Mucosa of descending colon (tissue), 3 donors: ENCODE measurements around the gene TENM4. TPM values are rescaled to one million over a fixed set of nuclear protein-coding genes. Genes with fewer than 3 reads are reported as not detected.

ENCODE experiments used
- ATAC-seq: fragments of 200-7000 bp; cut with Tn5 transposase; one replicate; pipeline ENCODE4 v1.9.1; 2020; ENCODE audit warnings: mild to moderate bottlenecking, moderate library complexity
- DNase-seq, 3 donors: peaks; one replicate each; pipeline ENCODE4 v3.0.0-alpha.2; 2020
- H3K36me3 ChIP-seq: fragments of 200-600 bp; one replicate; pipeline ENCODE4 v1.8.0; 2021; ENCODE audit warnings: low read depth, mild to moderate bottlenecking
- H3K4me1 ChIP-seq: fragments of 200-600 bp; one replicate; pipeline ENCODE4 v1.8.0; 2021; ENCODE audit warnings: low read depth, mild to moderate bottlenecking
- H3K4me3 ChIP-seq: fragments of 200-600 bp; one replicate; pipeline ENCODE4 v1.8.0; 2021; ENCODE audit warnings: mild to moderate bottlenecking
- H3K9me3 ChIP-seq: fragments of 200-600 bp; one replicate; pipeline ENCODE4 v1.8.0; 2021; ENCODE audit warnings: mild to moderate bottlenecking
- CTCF ChIP-seq: fragments of 200-600 bp; IDR thresholded peaks from one replicate; pipeline ENCODE4 v1.8.0; 2022; ENCODE audit warnings: antibody characterized with exemption, mild to moderate bottlenecking
- intact Hi-C, 2 donors: fragments of 100-400 bp; cut with DNase I in 1 of 2; cut with micrococcal nuclease in 1 of 2; formaldehyde crosslinking; loops; one replicate each; pipeline versions ENCODE4 v1.11.0 to v1.11.1; 2022; cut with DNase I, micrococcal nuclease
- total RNA-seq, 3 donors: library from RNA; stranded (reverse); fragmentation: NEBNext Ultra II Directional in 2 of 3; extraction: Animal tissue kit (Norgen Biotek cat#: 25700) in 2 of 3; gene quantifications; one replicate each; pipeline versions ENCODE4 v1.2.1 to v1.2.4, GENCODE V29; 2021 to 2023
- donor health status: DM: no; HTN: no; CAD: no; lungs with moderate emphysema.
- donor health status: DM: no; HTN: no; CAD: no.
- donor health status: DM: no; HTN: yes; CAD: no.

The TENM4 gene
- total RNA-seq, 3 donors from 2014 or later = 0.70 to 1.6 (median 1.2) TPM

- no peaks in the 10 kb centered on the region for H3K36me3 ChIP-seq
- no peak overlapping the region for H3K4me3 ChIP-seq
- H3K9me3 ChIP-seq = no peaks in the 10 kb centered on the region
- no peak for TF ChIP-seq CTCF
- intact Hi-C loops = no loop called here
- no peak for DNase-seq
- no peak for ATAC-seq
- no peaks in the 10 kb centered on the region for H3K4me1 ChIP-seq
These were observed 509.9 kb downstream of the TENM4 start for GRCh38 chr11:78930810-78931523.

DNA sequence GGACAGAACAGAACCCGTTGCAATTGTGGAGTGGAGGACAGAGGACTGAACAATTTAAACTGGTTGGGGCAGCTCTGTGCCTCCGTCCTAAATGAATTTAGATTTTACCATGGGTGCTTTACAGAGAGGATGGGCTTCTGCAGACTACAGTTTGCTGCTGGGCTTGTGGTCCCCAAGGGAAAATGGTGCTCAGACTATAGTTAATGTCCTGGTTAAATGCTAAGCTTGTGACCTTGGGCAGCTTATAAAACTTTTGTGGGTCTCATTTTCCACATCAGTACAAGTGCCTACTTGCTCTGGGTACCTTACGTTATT lies 511.0 kb downstream of the TENM4 start:
- H3K36me3 ChIP-seq = no peaks in the 10 kb centered on the region
- H3K4me3 ChIP-seq = no peak overlapping the region
- no peaks in the 10 kb centered on the region for H3K4me1 ChIP-seq
- intact Hi-C loops = no loop called here
- ATAC-seq (no peak), DNase-seq (no peak)
- H3K9me3 ChIP-seq = no peaks in the 10 kb centered on the region
- TF ChIP-seq CTCF = no peak

GRCh38 chr11:78929207-78929905 lies 511.5 kb downstream of the TENM4 start:
- intact Hi-C loops = no loop called here
- H3K4me1 ChIP-seq = no peaks in the 10 kb centered on the region
- ATAC-seq (no peak), DNase-seq (no peak)
- H3K36me3 ChIP-seq = no peaks in the 10 kb centered on the region
- no peak for TF ChIP-seq CTCF
- no peak overlapping the region for H3K4me3 ChIP-seq
- no peaks in the 10 kb centered on the region for H3K9me3 ChIP-seq

DNA sequence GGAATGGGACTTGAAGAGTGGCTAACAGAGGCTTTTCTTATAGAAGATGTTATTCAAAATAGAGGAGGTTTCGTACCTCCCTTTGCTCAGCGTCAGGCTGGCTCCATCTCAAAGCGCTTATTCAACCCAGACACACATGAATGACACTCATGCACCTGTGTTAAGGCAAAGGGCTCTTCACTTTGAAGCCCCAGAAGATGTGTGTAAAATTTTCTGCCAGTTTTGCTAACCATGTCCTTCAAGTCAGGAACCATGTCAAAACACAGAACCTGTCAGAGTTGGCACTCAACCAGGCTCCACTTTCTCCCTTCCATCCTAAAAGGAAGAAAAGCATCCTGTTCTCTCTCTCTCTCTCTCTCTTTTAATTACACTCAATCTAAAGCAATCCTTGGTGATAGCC lies 513.3 kb downstream of the TENM4 start:
- H3K4me3 ChIP-seq = no peak overlapping the region
- TF ChIP-seq CTCF = no peak
- intact Hi-C loops = no loop called here
- no peaks in the 10 kb centered on the region for H3K4me1 ChIP-seq
- no peak for DNase-seq
- no peaks in the 10 kb centered on the region for H3K36me3 ChIP-seq
- H3K9me3 ChIP-seq = no peaks in the 10 kb centered on the region
- no peak for ATAC-seq

GRCh38 chr11:78926633-78927338 lies 514.0 kb downstream of the TENM4 start:
- no peaks in the 10 kb centered on the region for H3K36me3 ChIP-seq
- ATAC-seq = no peak
- intact Hi-C loops = no loop called here

More at GRCh38 chr11:78926633-78927338, 514.0 kb downstream of the TENM4 start:
- Histone ChIP-seq H3K9me3 (no peaks in the 10 kb centered on the region), H3K4me1 (no peaks in the 10 kb centered on the region), H3K4me3 (no peak overlapping the region)
- no peak for DNase-seq
- TF ChIP-seq CTCF = no peak
